T-cell (primary cell): ENCODE results near the gene BAAT. TPM values are rescaled to one million over a fixed set of nuclear protein-coding genes. Genes with fewer than 3 reads are reported as not detected.

Experiments
- ATAC-seq, 4 experiments: fragments of 200-7000 bp in 3 of 4; fragments of 150-1000 bp in 1 of 4; cut with Tn5 transposase; replicated peaks in 1 of 4; 1 replicate in 3 of 4; 2 replicates in 1 of 4; pipeline ENCODE4 v1.10.0; 2021; ENCODE audit warnings: moderate library complexity in 3 of 4, mild to moderate bottlenecking in 2 of 4, moderate number of reproducible peaks in 1 of 4
- CTCF ChIA-PET, 2 donors: fragments of 300-600 bp; sonication (Branson Sonifier 250); formaldehyde crosslinking; loops; one replicate each; lab custom pipeline; 2022; ENCODE audit warnings: antibody characterized with exemption in 2 of 2; lab: Charles Lee
- POLR2A ChIA-PET, 2 donors: fragments of 300-600 bp; sonication (Branson Sonifier 250); formaldehyde crosslinking; loops; one replicate each; lab custom pipeline; 2022; ENCODE audit warnings: antibody characterized with exemption in 2 of 2; lab: Charles Lee
- DNase-seq, 35 experiments: peaks; one replicate each; pipeline versions ENCODE4 v3.0.0 to v3.0.0-alpha.2; 2013 to 2023
- H3K27ac ChIP-seq: one replicate; pipeline ENCODE4 v1.5.1; 2013; ENCODE audit warnings: low read length
- H3K27me3 ChIP-seq, 2 experiments: replicated peaks in 1 of 2; 1 replicate in 1 of 2; 2 replicates in 1 of 2; pipeline versions ENCODE4 v1.6.1 to v1.7.0; 2013; ENCODE audit warnings: low read length in 1 of 2, mixed read lengths in 1 of 2; ENCODE audit not compliant: control insufficient read depth in 2 of 2, insufficient read depth in 2 of 2; ENCODE audit errors: extremely low read depth in 1 of 2
- H3K36me3 ChIP-seq, 2 donors: 1 replicate in 1 of 2; 2 replicates in 1 of 2; pipeline versions ENCODE4 v1.6.1 to v1.7.0; 2013; ENCODE audit warnings: low read length in 1 of 2; ENCODE audit not compliant: control insufficient read depth in 2 of 2, insufficient read depth in 1 of 2; ENCODE audit errors: extremely low read depth in 1 of 2
- H3K4me1 ChIP-seq, 2 experiments: 1 replicate in 1 of 2; 2 replicates in 1 of 2; pipeline versions ENCODE4 v1.6.1 to v1.7.0; 2013; ENCODE audit warnings: low read length in 2 of 2, mixed read lengths in 1 of 2; ENCODE audit not compliant: insufficient read depth in 2 of 2, control insufficient read depth in 1 of 2; ENCODE audit errors: extremely low read depth in 1 of 2
- H3K4me3 ChIP-seq, 2 donors: 1 replicate in 1 of 2; 2 replicates in 1 of 2; pipeline versions ENCODE4 v1.5.1 to v1.7.0; 2013; ENCODE audit warnings: mild to moderate bottlenecking in 2 of 2, low read length in 1 of 2, moderate library complexity in 1 of 2; ENCODE audit not compliant: control insufficient read depth in 1 of 2; ENCODE audit errors: extremely low read depth in 1 of 2
- H3K9me3 ChIP-seq: 2 replicates; pipeline ENCODE4 v1.7.0; 2013
- H3K27ac Mint-ChIP-seq, 2 donors: one replicate each; pipeline ENCODE4 v1.8.0; 2020 to 2021; ENCODE audit warnings: mild to moderate bottlenecking in 2 of 2, mixed read lengths in 2 of 2
- H3K27me3 Mint-ChIP-seq, 2 donors: one replicate each; pipeline ENCODE4 v1.8.0; 2021 to 2022; ENCODE audit warnings: mixed read lengths in 2 of 2
- H3K36me3 Mint-ChIP-seq: one replicate; pipeline ENCODE4 v1.8.0; 2021; ENCODE audit warnings: mixed read lengths
- H3K4me1 Mint-ChIP-seq, 3 donors: one replicate each; pipeline ENCODE4 v1.8.0; 2020 to 2022; ENCODE audit warnings: mixed read lengths in 3 of 3, mild to moderate bottlenecking in 1 of 3
- H3K4me3 Mint-ChIP-seq, 3 donors: one replicate each; pipeline ENCODE4 v1.8.0; 2020 to 2022; ENCODE audit warnings: mild to moderate bottlenecking in 3 of 3, mixed read lengths in 3 of 3, moderate library complexity in 3 of 3
- H3K9me3 Mint-ChIP-seq, 3 donors: one replicate each; pipeline ENCODE4 v1.8.0; 2020 to 2022; ENCODE audit warnings: mixed read lengths in 3 of 3
- WGBS: methylation state at CpG from one replicate; pipeline ENCODE4 v1.1.5; 2013; ENCODE audit warnings: missing lambda C conversion rate; ENCODE audit not compliant: insufficient coverage; 5-methylcytosine and 5-hydroxymethylcytosine counted together
- total RNA-seq, 35 experiments: library from RNA in 6 of 35; stranded (reverse) in 6 of 35; fragments of 120-200 nt in 1 of 35; gene quantifications; one replicate each; pipeline versions ENCODE4 v1.2.1 to v1.2.4 and lab custom pipeline; 2013 to 2026

BAAT gene
- total RNA-seq, 5 donors from 2014 or later (not counting 1 experiment from before 2014, with no cell fraction given) = 0.13 to 0.36 (median 0.35) TPM; not detected in 2

DNA sequence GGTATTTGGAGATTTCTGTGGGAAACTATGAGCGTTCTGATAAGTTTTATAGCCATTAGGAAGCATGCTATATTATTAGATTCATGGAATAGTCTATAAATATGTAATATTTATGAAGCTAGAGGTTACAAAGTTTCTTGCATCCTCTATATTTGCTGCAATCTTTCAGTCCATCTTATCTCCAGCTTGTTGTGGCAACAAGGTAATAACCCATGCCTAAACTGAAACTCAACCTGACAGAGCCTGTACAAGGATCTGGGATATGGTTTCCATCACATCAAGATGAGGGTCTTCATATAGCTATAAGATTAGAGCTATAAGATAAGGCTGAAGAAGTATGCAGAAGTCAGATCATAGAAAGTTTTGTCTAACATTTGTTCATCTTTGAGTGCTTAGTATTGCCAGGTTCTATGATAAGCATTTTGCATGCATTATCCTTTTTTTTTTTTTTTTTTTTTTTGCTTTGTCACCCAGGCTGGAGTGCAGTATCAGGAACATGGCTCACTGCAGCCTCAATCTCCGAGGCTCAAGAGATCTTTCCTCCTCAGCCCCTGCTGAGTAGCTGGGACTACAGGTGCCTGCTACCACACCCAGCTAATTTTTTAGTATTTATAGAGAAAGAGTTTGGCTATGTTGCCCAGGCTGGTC, 14.8 kb downstream of the BAAT start:
- no peaks in the 10 kb centered on the region for H3K9me3 ChIP-seq
- H3K4me3 ChIP-seq = no peak overlapping the region
- H3K4me3 Mint-ChIP-seq = no peak overlapping the region
- H3K27me3 ChIP-seq = peaks cover 3% of the 10 kb centered on the region in 2 experiments
- DNase-seq (no peak), ATAC-seq (no peak)
- peaks cover 15 to 19% of the 10 kb centered on the region in 2 donors for H3K27me3 Mint-ChIP-seq
- no peaks in the 10 kb centered on the region for H3K36me3 ChIP-seq
- no peaks in the 10 kb centered on the region for H3K4me1 ChIP-seq
- H3K27ac ChIP-seq = no peak overlapping the region
- ChIA-PET CTCF (interaction anchor here in 1 of 2 donors (0.6 to 0.7 kb wide), 2 partner anchors 127 to 833 kb away, joined by 4 to 7 read pairs; no protein-coding TSS in a partner anchor), POLR2A (no interaction called here)
- no peaks in the 10 kb centered on the region for H3K4me1 Mint-ChIP-seq
- H3K27ac Mint-ChIP-seq = no peak overlapping the region
- H3K9me3 Mint-ChIP-seq = no peaks in the 10 kb centered on the region
- H3K36me3 Mint-ChIP-seq = no peaks in the 10 kb centered on the region
- no CpG with 5 or more reads among the region's 2 CpGs for WGBS

DNA sequence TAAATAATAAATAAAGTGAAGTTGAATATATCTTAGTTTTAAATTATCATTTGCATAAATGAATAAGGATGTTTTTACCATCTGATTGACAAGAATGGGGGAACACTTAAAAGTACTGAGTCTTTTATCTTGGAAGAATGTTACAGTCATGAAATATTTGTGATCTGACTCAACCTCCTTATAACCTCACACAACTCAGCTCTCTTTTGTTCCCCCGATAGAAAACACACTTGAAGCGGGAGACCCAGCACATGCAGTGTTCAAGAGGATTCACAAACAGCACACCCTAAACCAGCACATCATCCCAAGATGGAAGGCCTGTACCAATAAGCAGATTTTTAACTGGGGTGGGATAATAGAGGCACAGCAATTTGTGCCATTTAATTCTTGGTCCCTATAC, 15.5 kb downstream of the BAAT start:
- no CpG with 5 or more reads among the region's 2 CpGs for WGBS

GRCh38 chr9:101367323-101367722, 17.5 kb downstream of the BAAT start:
- H3K9me3 Mint-ChIP-seq = no peaks in the 10 kb centered on the region
- no peaks in the 10 kb centered on the region for H3K4me1 Mint-ChIP-seq
- ChIA-PET CTCF (interaction anchor here (0.7 kb wide), 2 partner anchors 61 to 1986 kb away, joined by 3 read pairs; no protein-coding TSS in a partner anchor), POLR2A (no interaction called here)
- no peaks in the 10 kb centered on the region for H3K36me3 ChIP-seq
- no peak overlapping the region for H3K4me3 Mint-ChIP-seq
- H3K27me3 Mint-ChIP-seq = peaks cover 17 to 27% of the 10 kb centered on the region in 2 donors
- DNase-seq (no peak), ATAC-seq (no peak)
- no peak overlapping the region for H3K4me3 ChIP-seq
- no peaks in the 10 kb centered on the region for H3K36me3 Mint-ChIP-seq
- no peak overlapping the region for H3K27ac Mint-ChIP-seq
- no peaks in the 10 kb centered on the region for H3K9me3 ChIP-seq
- no peaks in the 10 kb centered on the region for H3K4me1 ChIP-seq
- H3K27ac ChIP-seq = no peak overlapping the region
- no CpG with 5 or more reads among the region's 3 CpGs for WGBS
- H3K27me3 ChIP-seq = peaks cover 0 to 3% of the 10 kb centered on the region in 2 experiments

More for the DNA sequence above, 15.5 kb downstream of the BAAT start:
- no peak for ATAC-seq
- Histone ChIP-seq H3K9me3 (no peaks in the 10 kb centered on the region), H3K27me3 (peaks cover 3% of the 10 kb centered on the region in 2 experiments), H3K4me3 (no peak overlapping the region), H3K27ac (no peak overlapping the region), H3K4me1 (no peaks in the 10 kb centered on the region), H3K36me3 (no peaks in the 10 kb centered on the region)
- POLR2A ChIA-PET = no interaction called here
- no peak for DNase-seq
- no peak overlapping the region for H3K4me3 Mint-ChIP-seq
- CTCF ChIA-PET = no interaction called here
- H3K9me3 Mint-ChIP-seq = no peaks in the 10 kb centered on the region
- H3K36me3 Mint-ChIP-seq = no peaks in the 10 kb centered on the region
- no peaks in the 10 kb centered on the region for H3K4me1 Mint-ChIP-seq
- no peak overlapping the region for H3K27ac Mint-ChIP-seq
- H3K27me3 Mint-ChIP-seq = peaks cover 15 to 21% of the 10 kb centered on the region in 2 donors

- Histone ChIP-seq H3K4me3 (no peak overlapping the region), H3K27me3 (peaks cover 0 to 3% of the 10 kb centered on the region in 2 experiments), H3K9me3 (no peaks in the 10 kb centered on the region), H3K36me3 (no peaks in the 10 kb centered on the region), H3K27ac (no peak overlapping the region), H3K4me1 (no peaks in the 10 kb centered on the region)
- POLR2A ChIA-PET = no interaction called here
- Mint-ChIP-seq H3K4me3 (no peak overlapping the region), H3K27ac (no peak overlapping the region), H3K27me3 (peaks cover 11 to 21% of the 10 kb centered on the region in 2 donors), H3K4me1 (no peaks in the 10 kb centered on the region), H3K9me3 (no peaks in the 10 kb centered on the region), H3K36me3 (no peaks in the 10 kb centered on the region)
- ATAC-seq (no peak), DNase-seq (no peak)
- no CpG with 5 or more reads among the region's 5 CpGs for WGBS
- CTCF ChIA-PET = interaction anchor here in 1 of 2 donors (0.6 kb wide), 1 partner anchor 21 kb away, joined by 9 read pairs; no protein-coding TSS in a partner anchor
Observed at GRCh38 chr9:101366038-101366756, 18.6 kb downstream of the BAAT start.

DNA sequence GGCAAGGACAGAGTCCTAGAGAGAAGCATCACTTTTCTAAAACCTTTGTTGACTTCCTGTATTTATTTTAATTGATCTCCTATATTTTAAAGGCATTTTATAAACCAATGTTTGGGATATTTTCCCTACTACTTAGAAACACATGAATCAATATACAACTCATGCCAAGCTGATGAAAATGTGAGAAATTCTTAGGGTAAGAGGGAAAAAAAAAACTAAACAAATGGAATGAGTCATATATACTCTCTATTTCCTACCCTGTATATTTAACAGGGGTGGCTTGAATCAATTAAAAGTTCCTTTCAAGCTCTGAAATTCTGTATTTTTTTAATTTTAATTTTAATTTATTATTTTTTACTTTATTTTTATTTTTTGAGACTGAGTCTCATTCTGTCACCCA, 19.6 kb downstream of the BAAT start:
- no peaks in the 10 kb centered on the region for H3K36me3 ChIP-seq
- Mint-ChIP-seq H3K9me3 (no peaks in the 10 kb centered on the region), H3K4me3 (no peak overlapping the region), H3K4me1 (no peaks in the 10 kb centered on the region), H3K36me3 (no peaks in the 10 kb centered on the region), H3K27ac (no peak overlapping the region), H3K27me3 (peaks cover 6 to 19% of the 10 kb centered on the region in 2 donors)
- CTCF ChIA-PET = no interaction called here
- no peaks in the 10 kb centered on the region for H3K4me1 ChIP-seq
- H3K4me3 ChIP-seq = no peak overlapping the region
- no peak overlapping the region for H3K27ac ChIP-seq
- POLR2A ChIA-PET = no interaction called here
- ATAC-seq (no peak), DNase-seq (no peak)
- peaks cover 0 to 3% of the 10 kb centered on the region in 2 experiments for H3K27me3 ChIP-seq
- no peaks in the 10 kb centered on the region for H3K9me3 ChIP-seq

GRCh38 chr9:101362450-101362849, 22.4 kb downstream of the BAAT start:
- H3K27me3 Mint-ChIP-seq = peaks cover 6 to 16% of the 10 kb centered on the region in 2 donors
- WGBS = 87% methylated on average over 4 of the region's 5 CpGs
- no peak overlapping the region for H3K4me3 Mint-ChIP-seq

More at GRCh38 chr9:101362450-101362849, 22.4 kb downstream of the BAAT start:
- no peak overlapping the region for H3K4me3 ChIP-seq
- Mint-ChIP-seq H3K36me3 (no peaks in the 10 kb centered on the region), H3K9me3 (no peaks in the 10 kb centered on the region), H3K4me1 (no peaks in the 10 kb centered on the region), H3K27ac (no peak overlapping the region)
- H3K27me3 ChIP-seq = peaks cover 0 to 8% of the 10 kb centered on the region in 2 experiments
- CTCF ChIA-PET = no interaction called here
- no peak for DNase-seq
- H3K27ac ChIP-seq = no peak overlapping the region
- no peak for ATAC-seq
- no peaks in the 10 kb centered on the region for H3K9me3 ChIP-seq
- no peaks in the 10 kb centered on the region for H3K36me3 ChIP-seq
- POLR2A ChIA-PET = no interaction called here
- no peaks in the 10 kb centered on the region for H3K4me1 ChIP-seq
